Stimulated activated CD8-positive, alpha-beta memory T cell treated with anti-CD3 and anti-CD28 coated beads, Interleukin-12 subunit alpha, Interleukin-12 subunit beta, amount 100 ng/mL, for 24 hours (primary cell): ENCODE data around the gene RUNX1.

Source experiments
- DNase-seq: peaks from one replicate; pipeline ENCODE4 v3.0.0-alpha.2; 2020; ENCODE audit errors: extremely low read depth

The RUNX1 gene

DNA sequence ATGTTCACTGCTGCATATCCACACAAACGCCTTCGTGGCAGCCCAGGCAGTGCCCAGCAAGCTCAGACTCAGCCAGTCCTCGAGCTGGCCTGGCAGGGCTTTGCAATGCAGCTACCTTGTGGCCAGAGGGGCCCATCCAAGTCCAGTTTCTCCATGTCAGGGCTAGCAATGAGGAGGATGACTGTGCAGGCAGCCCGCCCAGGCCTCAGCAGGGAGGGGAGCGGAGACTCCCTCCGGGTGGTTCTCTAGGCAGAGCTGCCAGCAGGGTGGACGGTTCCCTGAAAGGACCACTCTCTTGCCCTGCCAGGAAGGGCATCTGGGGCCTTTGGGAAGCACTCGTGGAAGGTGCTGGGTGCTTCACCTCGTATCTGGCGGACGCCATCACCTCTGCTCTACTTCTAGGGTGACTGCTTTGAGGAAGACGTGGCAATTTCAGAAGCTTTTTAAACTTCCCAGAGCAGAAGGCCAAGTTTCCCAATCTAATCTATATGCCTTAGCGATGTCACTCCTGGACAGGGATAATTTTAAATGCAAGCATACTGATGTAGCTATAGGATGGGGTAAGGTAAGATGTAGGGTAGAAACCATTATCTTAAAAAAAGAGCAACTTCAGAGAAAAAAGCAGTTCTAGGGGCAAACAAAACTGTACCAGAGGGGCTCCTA lies 56.2 kb downstream of the RUNX1 start:
- DNase-seq = no peak

GRCh38 chr21:34992180-34992579 lies 56.9 kb downstream of the RUNX1 start:
- DNase-seq = no peak

- no peak for DNase-seq
Measured at GRCh38 chr21:34991366-34991957, 57.6 kb downstream of the RUNX1 start.

DNA sequence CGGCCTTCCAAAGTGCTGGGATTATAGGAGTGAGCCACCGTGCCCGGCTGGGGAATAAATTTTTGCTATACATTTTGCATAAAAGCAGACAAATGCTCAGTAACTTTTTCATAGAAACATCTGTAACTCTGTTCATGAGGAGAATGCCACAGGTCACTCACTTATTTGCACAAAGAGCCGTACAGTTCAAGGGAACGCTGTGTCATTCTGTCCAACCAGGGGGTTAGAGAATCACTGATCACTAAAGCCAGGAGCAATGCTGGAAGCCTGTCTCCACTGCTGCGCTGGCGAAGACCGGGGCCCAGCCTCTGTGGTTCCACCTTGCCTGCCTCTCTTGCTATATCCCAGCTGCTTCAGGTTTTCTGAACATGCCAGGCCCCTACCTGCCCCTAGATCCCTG lies 58.3 kb downstream of the RUNX1 start:
- no peak for DNase-seq

DNA sequence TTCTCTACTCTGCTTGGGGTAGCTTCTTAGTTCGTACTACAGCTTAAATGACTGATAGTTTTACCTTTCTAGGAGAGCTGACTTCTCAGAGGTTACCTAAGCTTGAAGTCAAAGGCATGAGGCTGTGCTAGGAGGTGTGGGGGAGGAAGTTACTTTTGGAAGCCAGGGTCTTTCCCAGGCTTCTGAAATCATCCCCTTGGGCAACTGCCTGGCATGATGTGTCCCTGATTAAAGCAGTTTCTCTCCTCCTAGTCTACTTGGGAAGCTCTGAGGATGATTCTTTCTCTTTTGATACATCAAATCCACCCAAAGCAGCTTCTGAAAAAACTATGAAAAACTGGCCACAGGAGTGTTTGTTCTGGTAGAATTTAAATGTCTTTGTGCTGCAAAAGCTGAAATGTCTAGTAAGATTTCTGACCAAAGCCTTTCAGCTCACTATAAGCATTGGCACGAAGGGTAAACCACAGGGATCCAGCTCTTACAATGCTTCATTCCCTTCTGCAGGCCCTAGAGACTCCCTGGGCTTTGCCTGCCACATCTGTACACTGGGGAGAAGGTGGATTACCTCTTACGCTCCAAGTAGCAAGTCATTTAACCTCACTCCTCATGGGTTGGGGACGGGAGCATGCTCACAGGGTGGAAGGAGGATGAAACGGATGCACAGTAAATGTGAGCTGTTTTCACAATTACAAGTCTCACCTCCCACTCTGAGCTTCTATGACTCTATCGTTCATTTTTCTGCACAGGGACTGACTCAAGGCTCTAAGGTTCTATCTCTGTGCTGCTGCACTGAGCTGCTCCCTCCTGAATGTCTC lies 59.6 kb downstream of the RUNX1 start:
- DNase-seq = no peak

GRCh38 chr21:34988625-34989024 lies 60.5 kb downstream of the RUNX1 start:
- no peak for DNase-seq

DNA sequence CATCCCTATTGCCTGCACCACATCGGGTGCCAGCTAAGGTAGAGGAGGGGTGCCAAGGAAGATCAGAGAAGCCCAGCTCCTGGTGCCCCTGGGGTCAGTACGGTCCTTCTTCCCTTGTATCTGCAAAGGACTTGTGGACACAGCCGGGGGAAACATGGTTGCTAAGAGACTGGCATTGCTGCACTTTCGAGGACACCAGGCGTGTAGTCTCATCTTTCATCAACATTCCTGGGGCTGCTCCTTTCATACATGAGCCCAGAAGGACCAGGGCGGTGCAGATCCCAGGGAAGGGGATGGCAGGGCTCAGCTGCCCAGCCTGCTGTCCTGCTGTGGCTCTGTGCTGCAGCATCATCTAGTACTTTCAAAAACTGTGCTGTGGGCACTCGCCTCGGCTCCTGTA lies 61.0 kb downstream of the RUNX1 start:
- no peak for DNase-seq

GRCh38 chr21:34987501-34988072 lies 61.5 kb downstream of the RUNX1 start:
- no peak for DNase-seq

GRCh38 chr21:34986561-34987500 lies 62.3 kb downstream of the RUNX1 start:
- DNase-seq = no peak

- no peak for DNase-seq
Measured at GRCh38 chr21:34984356-34985058, 64.6 kb downstream of the RUNX1 start.

DNA sequence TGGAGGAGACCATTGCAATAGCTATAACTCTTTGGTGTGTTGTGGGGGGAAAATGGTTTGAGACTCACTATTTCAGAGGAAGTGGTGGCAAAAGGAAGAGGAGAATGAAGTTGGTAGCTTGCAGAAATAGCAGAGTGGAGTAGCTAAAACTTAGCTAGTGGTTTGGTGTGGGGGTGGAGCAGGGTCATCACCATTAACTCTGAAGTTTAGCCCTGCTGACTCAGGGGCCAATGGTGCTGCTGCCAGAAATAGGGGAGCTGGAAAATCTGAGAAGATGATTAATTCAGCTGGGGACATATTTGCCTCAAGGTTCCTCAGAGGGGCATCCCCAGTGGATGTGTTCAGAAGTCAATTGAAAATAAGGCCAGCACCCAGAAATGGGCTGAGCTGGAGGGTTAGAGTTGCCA lies 65.4 kb downstream of the RUNX1 start:
- no peak for DNase-seq

DNA sequence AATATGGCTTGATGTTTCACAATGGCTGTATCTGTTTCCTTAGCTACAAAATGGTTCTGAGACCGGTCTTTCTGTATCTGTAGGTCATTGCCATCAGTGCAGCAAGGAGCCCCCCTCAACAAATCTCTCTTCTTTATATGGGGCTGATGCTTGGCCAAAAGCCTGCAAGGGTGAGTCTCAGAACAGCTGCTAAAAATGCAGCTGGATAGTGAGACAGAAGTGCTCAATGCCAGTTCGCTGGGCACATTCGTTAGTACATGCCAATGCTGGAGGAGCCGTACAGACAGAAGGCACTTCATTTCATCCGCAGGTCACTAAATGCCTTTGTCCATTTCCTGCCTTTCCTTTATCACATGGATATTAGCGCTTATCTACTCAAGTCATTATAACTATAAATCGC lies 67.3 kb downstream of the RUNX1 start:
- DNase-seq = no peak

DNA sequence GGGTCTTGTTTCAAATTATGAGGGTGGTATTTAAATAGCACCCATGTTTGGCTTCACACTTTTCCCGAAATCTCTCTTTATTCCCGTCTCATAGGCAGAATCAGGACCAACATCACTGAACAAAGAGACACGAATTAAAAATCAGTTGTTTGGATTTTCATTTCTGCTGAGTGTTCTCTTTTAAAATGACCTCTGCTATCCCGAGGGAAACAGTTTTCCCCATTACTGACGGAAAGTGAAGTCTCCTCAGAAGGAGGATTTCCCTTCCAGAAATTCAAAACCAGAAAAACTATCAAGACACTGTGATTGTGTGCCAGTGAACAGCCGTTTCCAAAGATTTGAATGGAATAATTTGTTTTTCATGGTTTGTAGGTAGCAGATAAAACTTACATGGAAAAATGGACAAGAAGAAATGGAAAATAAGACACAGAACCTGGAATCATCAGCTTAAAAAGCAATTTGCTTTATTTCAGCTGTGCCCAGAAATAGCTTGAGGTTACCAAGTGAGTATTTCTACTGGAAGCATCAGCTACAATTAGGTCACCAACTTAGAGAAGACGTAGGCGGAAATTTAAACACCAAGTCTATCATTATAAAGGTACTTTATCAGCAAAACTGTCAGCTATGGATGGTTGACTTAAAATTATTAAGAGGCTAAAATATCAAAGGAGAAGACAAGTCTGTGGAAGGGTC lies 68.5 kb downstream of the RUNX1 start:
- no peak for DNase-seq

DNA sequence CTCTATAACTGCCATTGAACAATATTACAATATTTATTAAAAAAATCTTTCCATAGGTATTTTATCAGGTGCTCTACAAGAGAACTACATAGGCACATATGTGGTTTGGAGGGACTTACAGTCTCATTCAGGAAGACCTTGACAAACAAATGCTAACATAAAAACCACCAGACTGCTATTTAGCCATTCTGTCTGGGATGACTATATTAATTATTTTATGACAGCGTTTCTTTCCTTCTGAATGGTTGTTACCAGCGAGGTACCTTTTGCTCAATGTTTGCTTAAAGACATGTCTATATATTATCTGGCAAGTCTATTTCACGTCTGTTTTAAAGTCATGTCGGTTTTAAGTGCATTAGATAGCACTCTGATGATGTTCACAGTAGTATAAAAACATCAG lies 69.7 kb downstream of the RUNX1 start:
- no peak for DNase-seq

DNA sequence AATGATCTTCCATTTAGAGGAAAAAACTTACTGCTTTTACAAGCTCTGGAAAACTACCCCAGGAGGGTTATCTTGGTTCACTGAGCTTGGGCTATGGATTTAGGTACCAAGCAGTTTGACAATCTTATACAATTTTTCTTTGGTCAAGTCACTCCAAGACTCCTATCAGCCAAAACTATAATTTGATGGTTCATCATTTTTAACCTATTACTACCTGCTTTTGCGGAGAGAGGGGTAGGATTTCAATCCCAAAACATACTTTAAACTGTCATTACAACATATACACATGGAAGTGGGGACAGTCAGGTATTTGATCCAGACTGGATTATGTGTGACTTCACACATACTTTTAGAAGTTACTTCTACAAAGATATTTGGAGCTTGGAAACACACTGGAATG lies 71.8 kb downstream of the RUNX1 start:
- DNase-seq = no peak

DNA sequence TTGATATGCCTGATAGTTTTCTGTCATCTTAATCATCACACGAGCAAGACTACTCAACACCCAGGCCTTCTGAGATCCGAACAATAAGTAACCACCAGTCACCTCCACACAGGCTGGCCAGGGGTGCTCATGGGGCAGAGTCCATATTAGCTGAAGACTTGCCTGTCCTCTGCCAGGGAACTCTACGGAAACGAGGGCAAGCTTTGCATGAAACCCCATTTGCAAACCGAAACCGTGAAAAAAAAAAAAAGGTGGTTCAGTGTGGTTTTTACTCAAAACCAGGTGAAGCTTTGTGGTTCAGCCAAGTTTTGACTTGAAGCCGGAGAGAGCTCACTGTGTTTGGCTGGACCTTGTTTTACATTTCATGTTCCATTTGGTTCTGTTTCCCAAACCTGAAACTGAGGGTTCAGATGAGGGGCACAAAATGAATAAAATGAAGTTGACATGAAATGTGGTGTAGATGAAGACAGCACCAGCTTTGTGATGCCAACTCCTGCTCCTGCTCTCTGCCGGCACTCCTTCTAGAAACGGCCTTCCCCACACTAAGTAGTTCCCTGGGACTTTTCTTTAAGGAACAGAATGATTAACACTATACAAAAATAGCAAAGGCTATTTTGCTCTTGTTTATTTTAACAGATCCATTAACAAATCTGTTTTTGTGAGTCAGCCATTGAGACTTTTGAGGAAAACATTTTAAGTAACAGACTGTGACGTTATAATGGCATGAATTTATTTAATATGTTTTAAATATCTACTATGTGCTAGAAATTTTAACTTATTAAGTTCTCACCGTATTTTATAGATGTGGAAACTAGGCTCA lies 74.7 kb downstream of the RUNX1 start:
- no peak for DNase-seq

DNA sequence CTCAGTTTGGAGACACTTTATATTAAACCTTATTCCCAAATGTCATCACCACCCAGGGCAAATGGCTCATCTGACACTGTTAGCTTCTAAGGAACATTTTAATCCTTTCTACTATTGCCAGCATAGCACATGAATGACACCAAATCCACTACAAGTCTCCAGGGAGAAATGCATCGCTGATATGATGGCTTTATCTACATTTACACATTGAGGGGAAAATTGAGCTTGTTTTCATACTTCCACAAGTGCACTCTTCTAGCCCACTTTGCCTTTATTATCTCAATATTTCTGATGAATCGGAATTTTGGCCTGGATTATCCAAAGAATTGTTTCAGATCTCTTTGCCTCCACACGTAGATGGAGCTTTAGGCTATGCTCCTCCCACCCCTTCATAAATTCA lies 75.4 kb downstream of the RUNX1 start:
- DNase-seq = no peak

- DNase-seq = no peak
Measured at GRCh38 chr21:34971656-34972055, 77.4 kb downstream of the RUNX1 start.

- no peak for DNase-seq
Measured at GRCh38 chr21:34970566-34970965, 78.5 kb downstream of the RUNX1 start.

GRCh38 chr21:34970167-34970500 lies 79.0 kb downstream of the RUNX1 start:
- no peak for DNase-seq
